Mesodermal cell (in vitro differentiated cells): ENCODE results near the gene PPP4R2.

Experiments used
- H3K27ac ChIP-seq: 2 replicates; pipeline ENCODE4 v1.7.0; 2013; ENCODE audit warnings: mild to moderate bottlenecking, low read depth, low read length, moderate library complexity; ENCODE audit not compliant: severe bottlenecking
- H3K36me3 ChIP-seq: 2 replicates; pipeline ENCODE4 v1.7.1; 2013; ENCODE audit warnings: mild to moderate bottlenecking, low read length, moderate library complexity; ENCODE audit not compliant: control insufficient read depth, insufficient read depth
- H3K4me1 ChIP-seq: one replicate; pipeline ENCODE4 v1.7.1; 2013; ENCODE audit warnings: mild to moderate bottlenecking, low read length; ENCODE audit not compliant: insufficient read depth, control insufficient read depth, poor library complexity, severe bottlenecking
- H3K4me3 ChIP-seq: 2 replicates; pipeline ENCODE4 v1.7.0; 2013; ENCODE audit warnings: low read length, control low read depth, mild to moderate bottlenecking; ENCODE audit not compliant: insufficient read depth, poor library complexity, severe bottlenecking; ENCODE audit errors: extremely low read depth
- H3K9me3 ChIP-seq: 2 replicates; pipeline ENCODE4 v1.7.1; 2013; ENCODE audit warnings: mild to moderate bottlenecking, low read length, moderate library complexity; ENCODE audit not compliant: control insufficient read depth
- WGBS, 2 experiments: methylation state at CpG; one replicate each; pipeline ENCODE4 v1.1.5; 2013; ENCODE audit warnings: missing lambda C conversion rate in 2 of 2; ENCODE audit not compliant: insufficient coverage in 2 of 2; 5-methylcytosine and 5-hydroxymethylcytosine counted together

Gene PPP4R2

DNA sequence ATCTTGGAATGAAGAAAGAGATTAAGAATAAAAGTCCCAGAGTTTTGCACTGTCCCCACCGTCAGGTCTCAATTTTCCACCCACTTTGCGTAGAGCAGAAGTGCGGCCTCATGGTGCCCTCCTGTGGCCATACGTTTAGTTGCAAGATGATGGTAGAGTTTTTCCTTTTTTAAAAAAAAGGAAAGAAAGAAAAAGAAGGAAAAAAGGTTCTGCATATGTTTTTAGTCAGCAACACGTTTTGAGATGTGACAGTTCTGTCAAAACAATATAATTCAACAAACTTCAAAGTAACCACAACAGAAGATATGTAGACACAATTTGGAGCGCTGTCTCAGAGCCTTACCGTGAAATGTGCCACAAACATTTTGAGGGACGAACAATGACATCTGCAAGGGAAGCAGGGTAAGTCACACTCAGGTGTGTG is 89.5 kb downstream of the PPP4R2 start:
- no peak overlapping the region for H3K27ac ChIP-seq
- no peaks in the 10 kb centered on the region for H3K9me3 ChIP-seq
- H3K36me3 ChIP-seq = no peaks in the 10 kb centered on the region
- WGBS, 2 experiments = 67 to 90% methylated on average over 3 of the region's 8 CpGs
- no peak overlapping the region for H3K4me3 ChIP-seq
- H3K4me1 ChIP-seq = no peaks in the 10 kb centered on the region

DNA sequence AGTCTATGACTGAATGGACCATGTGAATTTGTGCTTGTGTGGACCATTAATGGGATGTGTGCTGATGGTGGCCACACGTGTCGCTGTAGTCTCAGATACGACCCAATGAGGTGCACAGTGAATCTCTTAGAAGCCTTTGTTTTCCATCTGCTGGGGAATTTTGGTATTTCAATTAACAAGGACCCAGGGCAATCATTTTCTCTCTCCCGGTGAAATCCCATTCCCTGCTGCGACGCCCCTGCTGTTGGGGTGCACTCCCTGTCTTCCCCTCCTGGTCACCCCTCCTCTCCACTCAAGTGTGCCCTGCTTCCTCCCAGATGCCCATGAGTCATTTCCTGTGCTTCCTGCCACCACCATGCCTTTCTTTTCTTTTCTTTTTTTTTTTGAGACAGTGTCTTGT is 97.5 kb downstream of the PPP4R2 start:
- Histone ChIP-seq H3K27ac (peak overlapping the region; percentile 66), H3K36me3 (no peaks in the 10 kb centered on the region), H3K4me3 (no peak overlapping the region), H3K9me3 (no peaks in the 10 kb centered on the region), H3K4me1 (peaks cover 12% of the 10 kb centered on the region)
- 86 to 95% methylated on average over 6 of the region's 6 CpGs for WGBS, 2 experiments

DNA sequence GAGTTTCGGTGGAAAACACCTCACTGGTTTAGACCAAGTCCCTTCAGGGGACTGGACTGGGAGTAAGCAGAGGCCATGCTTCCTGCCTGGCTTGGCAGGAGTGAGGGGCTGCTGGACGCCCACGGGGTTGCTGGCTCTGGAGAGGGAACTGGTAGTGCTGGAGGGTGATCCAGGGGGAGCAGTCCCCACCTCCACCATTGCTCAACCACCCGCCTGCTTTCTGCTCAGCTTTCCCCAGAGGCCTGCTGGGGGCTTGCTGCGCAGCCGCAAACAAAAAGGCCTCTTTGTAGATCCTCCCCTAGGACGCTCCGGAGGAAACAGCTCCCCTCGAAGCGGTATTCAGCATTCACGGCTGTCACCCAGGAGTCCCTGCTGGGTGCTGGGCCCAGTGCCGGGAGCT is 98.3 kb downstream of the PPP4R2 start:
- Histone ChIP-seq H3K27ac (peak overlapping the region; percentile 66), H3K4me3 (no peak overlapping the region), H3K36me3 (no peaks in the 10 kb centered on the region), H3K4me1 (peaks cover 12% of the 10 kb centered on the region), H3K9me3 (no peaks in the 10 kb centered on the region)
- 44 to 53% methylated on average over 10 to 11 of the region's 12 CpGs for WGBS, 2 experiments

DNA sequence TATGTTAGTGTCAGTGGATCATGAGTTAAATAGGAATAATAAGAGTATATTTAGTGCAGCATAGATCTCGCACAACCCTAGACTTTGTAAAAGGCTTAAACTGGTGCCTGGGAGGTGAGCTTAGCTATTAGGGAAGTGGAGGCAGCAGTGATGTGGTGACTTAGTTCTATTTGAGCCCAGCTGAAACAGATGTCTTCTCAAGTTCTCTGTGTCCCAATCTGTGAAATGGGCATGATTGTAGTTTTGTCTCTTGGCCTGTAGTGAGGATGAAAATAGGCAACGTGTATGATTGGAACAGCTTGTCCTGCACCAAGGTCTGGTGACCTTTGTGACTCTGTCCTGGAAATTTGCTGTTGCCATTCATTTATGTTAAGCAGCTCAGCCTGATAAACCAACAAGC is 99.6 kb downstream of the PPP4R2 start:
- Histone ChIP-seq H3K9me3 (no peaks in the 10 kb centered on the region), H3K36me3 (no peaks in the 10 kb centered on the region), H3K4me1 (peaks cover 14% of the 10 kb centered on the region), H3K27ac (no peak overlapping the region), H3K4me3 (no peak overlapping the region)
- WGBS, 2 experiments = 91 to 96% methylated on average over 2 of the region's 2 CpGs

DNA sequence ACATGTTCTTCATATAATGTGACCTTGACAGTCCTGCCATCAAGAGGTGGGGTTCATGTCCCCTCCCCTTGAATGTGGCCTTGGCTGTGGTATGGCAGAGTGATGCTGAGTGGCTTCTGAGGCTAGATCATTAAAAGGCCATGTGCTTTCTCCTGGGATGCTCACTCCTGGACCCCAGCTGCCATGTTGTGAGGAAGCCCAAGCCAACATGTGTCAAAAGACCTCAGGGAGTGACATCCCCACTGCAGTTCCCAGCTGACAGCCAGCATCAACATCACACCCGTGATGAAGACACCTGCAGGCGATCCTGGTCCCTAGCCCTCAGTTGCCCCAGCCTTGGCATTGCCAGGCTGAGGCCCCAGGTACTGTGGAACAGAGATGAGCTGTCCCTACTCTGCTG is 101.4 kb downstream of the PPP4R2 start:
- no peaks in the 10 kb centered on the region for H3K9me3 ChIP-seq
- peaks cover 15% of the 10 kb centered on the region for H3K4me1 ChIP-seq
- no peak overlapping the region for H3K4me3 ChIP-seq
- H3K27ac ChIP-seq = no peak overlapping the region
- H3K36me3 ChIP-seq = no peaks in the 10 kb centered on the region
- WGBS, 2 experiments = 100% methylated on average over 1 to 2 of the region's 2 CpGs

DNA sequence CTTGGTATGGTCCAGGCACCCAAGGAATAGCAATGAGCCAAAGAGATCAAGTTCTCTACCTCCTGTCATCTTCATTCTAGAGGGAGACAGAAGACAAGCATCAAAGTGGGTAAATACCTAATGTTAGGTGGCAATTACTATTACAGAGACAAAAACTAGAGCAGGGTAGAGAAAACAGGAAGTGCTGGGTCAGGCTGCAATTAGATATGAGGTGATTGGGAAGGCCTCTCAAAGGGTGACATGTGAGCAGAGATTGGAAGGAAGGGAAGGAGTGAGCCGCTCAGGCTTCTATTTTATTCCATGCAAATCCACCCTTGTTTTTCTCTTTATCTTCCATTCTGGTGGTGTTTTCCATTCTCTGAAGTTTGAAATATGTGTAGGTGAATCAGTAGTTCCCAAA is 102.3 kb downstream of the PPP4R2 start:
- H3K4me3 ChIP-seq = no peak overlapping the region
- no CpG with 5 or more reads among the region's 1 CpG for WGBS, 2 experiments
- H3K36me3 ChIP-seq = no peaks in the 10 kb centered on the region
- H3K4me1 ChIP-seq = peaks cover 15% of the 10 kb centered on the region
- no peaks in the 10 kb centered on the region for H3K9me3 ChIP-seq
- H3K27ac ChIP-seq = no peak overlapping the region

DNA sequence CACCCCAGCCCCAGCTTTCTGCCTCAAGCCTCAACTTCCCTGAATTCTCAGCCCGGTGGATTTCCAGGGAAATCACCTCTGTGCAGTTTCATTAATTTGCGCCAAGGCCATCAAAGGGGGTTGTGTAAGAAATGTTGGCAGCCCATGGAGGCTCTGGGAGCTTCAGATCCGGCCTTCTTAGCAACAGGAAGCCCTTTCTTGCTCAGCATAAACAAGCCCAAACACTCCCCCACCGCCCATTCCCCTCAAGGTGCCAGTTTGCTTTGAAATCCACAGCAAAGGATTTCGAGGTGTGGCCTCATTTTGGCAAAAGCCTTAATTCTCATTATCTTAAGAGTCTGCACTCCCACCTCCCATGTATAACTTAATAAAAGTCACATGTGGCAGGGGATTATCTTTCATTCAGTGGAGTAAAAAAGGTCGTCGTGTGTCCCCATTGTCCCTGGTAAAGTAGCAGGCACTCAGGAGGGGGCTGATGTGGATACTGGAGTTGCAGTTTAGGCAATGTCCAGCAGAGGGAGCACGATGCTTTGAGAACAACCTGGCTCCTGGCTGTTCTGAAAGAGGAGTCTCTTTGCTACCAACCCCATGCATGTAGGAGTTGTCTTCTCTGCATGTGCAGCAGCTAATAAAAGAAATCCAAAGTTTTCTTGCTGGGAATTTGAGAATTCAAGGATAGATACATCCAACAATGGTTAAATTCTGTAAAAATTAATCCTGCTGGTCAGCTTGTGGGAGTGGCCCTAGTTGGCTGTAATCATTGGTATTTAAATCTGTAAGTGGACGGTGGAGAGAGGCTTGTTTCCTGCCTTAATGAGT is 104.3 kb downstream of the PPP4R2 start:
- peak overlapping the region; percentile 49 for H3K27ac ChIP-seq
- no peaks in the 10 kb centered on the region for H3K36me3 ChIP-seq
- H3K4me3 ChIP-seq = no peak overlapping the region
- no peaks in the 10 kb centered on the region for H3K9me3 ChIP-seq
- 0 to 31% methylated on average over 3 to 6 of the region's 9 CpGs for WGBS, 2 experiments
- H3K4me1 ChIP-seq = peaks cover 4% of the 10 kb centered on the region

DNA sequence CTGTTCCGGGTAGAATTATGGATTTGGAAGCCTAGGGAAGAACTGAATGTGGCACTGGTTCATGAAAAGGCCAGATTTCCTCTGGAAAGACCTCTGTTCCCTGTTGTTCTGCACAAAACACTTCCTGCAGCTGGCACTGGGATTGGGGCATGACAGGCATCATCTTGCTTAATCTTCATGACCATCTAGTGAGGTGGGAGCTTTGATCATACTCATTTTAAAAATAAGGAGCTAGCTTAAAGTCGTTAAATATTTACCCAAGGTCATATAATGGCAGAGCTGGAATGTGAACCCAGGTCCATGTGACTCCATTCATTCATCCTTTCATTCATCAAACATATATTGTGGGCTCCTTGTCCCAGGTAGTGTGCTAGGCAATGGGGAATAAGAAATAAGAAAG is 105.3 kb downstream of the PPP4R2 start:
- no peak overlapping the region for H3K4me3 ChIP-seq
- peaks cover 4% of the 10 kb centered on the region for H3K4me1 ChIP-seq
- H3K9me3 ChIP-seq = no peaks in the 10 kb centered on the region
- H3K27ac ChIP-seq = no peak overlapping the region
- no peaks in the 10 kb centered on the region for H3K36me3 ChIP-seq
- WGBS, 2 experiments = 100% methylated on average over 1 of the region's 2 CpGs

DNA sequence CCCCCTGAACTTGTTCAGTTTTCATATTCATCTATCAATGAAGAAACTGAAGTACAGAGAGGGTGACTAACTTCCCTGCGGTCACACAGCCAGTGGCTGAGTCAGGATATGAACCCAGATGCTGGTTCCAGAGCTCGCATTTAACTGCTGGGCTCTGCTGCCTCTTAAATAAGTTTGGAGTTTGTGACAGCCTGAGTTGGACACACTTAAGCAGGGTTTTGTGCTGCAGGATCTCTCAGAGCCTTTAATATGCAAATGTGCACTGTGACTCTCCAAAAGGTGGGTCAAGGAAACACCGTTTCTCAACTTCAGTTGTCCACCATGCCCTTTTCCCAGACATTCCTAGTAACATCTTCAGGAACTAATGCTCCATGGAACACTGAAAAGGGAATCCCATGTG is 110.6 kb downstream of the PPP4R2 start:
- Histone ChIP-seq H3K27ac (no peak overlapping the region), H3K4me1 (no peaks in the 10 kb centered on the region), H3K36me3 (no peaks in the 10 kb centered on the region), H3K9me3 (no peaks in the 10 kb centered on the region), H3K4me3 (no peak overlapping the region)
- WGBS, 2 experiments = 78 to 87% methylated on average over 2 to 3 of the region's 3 CpGs

DNA sequence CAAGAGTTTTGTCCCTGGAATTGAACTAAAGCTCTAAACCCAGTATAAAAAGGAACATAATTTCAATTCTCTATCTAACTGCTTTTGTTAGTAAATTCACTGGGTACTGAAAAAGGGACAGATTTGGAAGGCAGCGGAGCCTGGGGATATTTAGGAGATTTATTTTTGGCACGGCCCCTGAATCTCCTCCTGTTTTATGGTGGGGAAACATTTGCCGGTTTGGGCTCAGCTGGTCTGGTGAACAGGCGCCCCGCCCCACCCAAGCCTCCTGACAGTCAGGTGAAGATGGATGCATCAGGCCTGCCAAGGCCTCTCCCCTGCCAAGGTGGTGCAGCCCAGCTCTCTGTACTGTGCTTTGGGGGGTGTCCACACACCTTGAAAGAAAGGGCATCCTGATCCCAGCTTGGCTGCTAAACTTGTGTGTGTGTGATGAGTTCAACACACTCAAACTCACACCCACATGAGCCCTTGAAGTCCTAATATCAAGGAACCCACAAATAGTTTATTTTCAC is 111.1 kb downstream of the PPP4R2 start:
- H3K9me3 ChIP-seq = no peaks in the 10 kb centered on the region
- no peaks in the 10 kb centered on the region for H3K36me3 ChIP-seq
- no peak overlapping the region for H3K27ac ChIP-seq
- H3K4me1 ChIP-seq = no peaks in the 10 kb centered on the region
- no peak overlapping the region for H3K4me3 ChIP-seq
- WGBS, 2 experiments = 87 to 100% methylated on average over 2 to 3 of the region's 5 CpGs

DNA sequence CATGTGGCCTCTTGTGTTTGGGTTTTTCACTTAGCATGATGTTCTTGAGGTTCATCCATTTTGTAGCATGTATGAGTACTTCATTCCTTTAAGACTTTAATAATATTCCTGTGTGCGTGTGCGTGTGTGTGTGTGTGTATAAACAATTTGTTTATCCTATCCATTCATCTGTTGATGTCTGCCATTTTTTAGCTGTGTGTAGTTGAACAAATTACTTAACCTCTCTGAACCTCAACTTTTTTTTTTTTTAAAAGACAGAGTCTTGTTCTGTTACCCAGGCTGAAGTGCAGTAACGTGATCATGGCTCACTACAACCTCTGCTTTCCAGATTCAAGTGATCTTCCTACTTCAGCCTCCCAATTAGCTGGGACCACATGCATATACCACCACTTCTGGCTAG is 112.1 kb downstream of the PPP4R2 start:
- Histone ChIP-seq H3K4me1 (no peaks in the 10 kb centered on the region), H3K4me3 (no peak overlapping the region), H3K36me3 (no peaks in the 10 kb centered on the region), H3K27ac (no peak overlapping the region), H3K9me3 (no peaks in the 10 kb centered on the region)
- WGBS, 2 experiments = 83 to 89% methylated on average over 1 of the region's 3 CpGs
